A673 (cell line): ENCODE data around the gene FNTB. TPM values are rescaled to one million over a fixed set of nuclear protein-coding genes. Genes with fewer than 3 reads are reported as not detected.
A peak's percentile ranks its signal among the peaks of the same experiment; 100 is the strongest.

Experiments
- Bru-seq: library from RNA; stranded (reverse); fragments of 400-500 nt; gene quantifications from one replicate; lab custom pipeline; 2021; lab: Mats Ljungman, UMichigan
- BruChase-seq, 2 experiments: library from RNA; stranded (reverse); fragments of 400-500 nt; gene quantifications; one replicate each; lab custom pipeline; 2021; lab: Mats Ljungman, UMichigan
- BruUV-seq: library from RNA; stranded (reverse); fragments of 400-500 nt; replicated peaks from 2 replicates; lab custom pipeline; 2021; lab: Mats Ljungman, UMichigan
- CTCF ChIA-PET: fragments of 300-600 bp; sonication (Branson Sonifier 250); formaldehyde crosslinking; loops from one replicate; lab custom pipeline; 2022; ENCODE audit warnings: antibody characterized with exemption; lab: Charles Lee
- POLR2A ChIA-PET: fragments of 300-600 bp; sonication (Branson Sonifier 250); formaldehyde crosslinking; loops from one replicate; lab custom pipeline; 2022; ENCODE audit warnings: antibody characterized with exemption; ENCODE audit not compliant: low non-redundant PET; lab: Charles Lee
- DNase-seq: peaks from one replicate; pipeline ENCODE4 v3.0.0-alpha.2; 2015; ENCODE audit warnings: low spot score
- H3K27ac ChIP-seq: fragments of 200-600 bp; sonication (generic); 2 replicates; pipeline ENCODE4 v1.5.1; 2016; ENCODE audit warnings: mixed run types, low read depth, mild to moderate bottlenecking, mixed read lengths, antibody characterized with exemption, low read length; ENCODE audit not compliant: poor library complexity, severe bottlenecking
- H3K27me3 ChIP-seq: fragments of 200-600 bp; sonication (generic); replicated peaks from 2 replicates; pipeline ENCODE4 v1.6.1; 2017; ENCODE audit warnings: mixed run types, low read depth, mild to moderate bottlenecking, mixed read lengths, antibody characterized with exemption, low read length; ENCODE audit not compliant: insufficient read depth, poor library complexity
- H3K36me3 ChIP-seq: fragments of 200-600 bp; sonication (generic); 2 replicates; pipeline ENCODE4 v1.6.1; 2016; ENCODE audit warnings: mixed run types, mild to moderate bottlenecking, mixed read lengths, antibody characterized with exemption, low read length; ENCODE audit not compliant: insufficient read depth, poor library complexity, severe bottlenecking
- H3K4me1 ChIP-seq: fragments of 200-600 bp; sonication (generic); 2 replicates; pipeline ENCODE4 v1.6.1; 2017; ENCODE audit warnings: mixed run types, mild to moderate bottlenecking, mixed read lengths, antibody characterized with exemption, low read length; ENCODE audit not compliant: insufficient read depth, poor library complexity, severe bottlenecking
- H3K4me3 ChIP-seq: fragments of 200-600 bp; sonication (generic); 2 replicates; pipeline ENCODE4 v1.5.1; 2016; ENCODE audit warnings: low read depth, mixed run types, mild to moderate bottlenecking, mixed read lengths, low read length; ENCODE audit not compliant: poor library complexity, severe bottlenecking
- H3K9me3 ChIP-seq: fragments of 200-600 bp; sonication (generic); 2 replicates; pipeline ENCODE4 v1.6.1; 2016; ENCODE audit warnings: mixed run types, low read depth, mild to moderate bottlenecking, mixed read lengths, antibody characterized with exemption, low read length; ENCODE audit not compliant: poor library complexity, severe bottlenecking
- EZH2 ChIP-seq: fragments of 200-600 bp; sonication (generic); IDR thresholded peaks from 2 replicates; pipeline ENCODE4 v1.6.1; 2017; ENCODE audit warnings: borderline replicate concordance, low read depth, mild to moderate bottlenecking, mixed read lengths, antibody characterized with exemption, low read length; ENCODE audit not compliant: poor library complexity, severe bottlenecking
- intact Hi-C: fragments of 100-400 bp; cut with micrococcal nuclease; formaldehyde crosslinking; loops from one replicate; pipeline ENCODE4 v1.10.0; 2022; ENCODE audit not compliant: unreplicated experiment
- long read RNA-seq: library from polyadenylated mRNA; stranded (forward); transcript quantifications from one replicate; pipeline ENCODE4 v2.0.0, GENCODE V29; 2022
- total RNA-seq: library from RNA; stranded (reverse); gene quantifications from 2 replicates; pipeline ENCODE4 v1.2.3, GENCODE V29; 2021
- TF ChIP-seq, protein P1 (sequence below): fragments of 300-800, 200-600 bp; sonication (generic); conservative IDR thresholded peaks from 2 replicates; pipeline ENCODE4 v1.5.1; 2017; ENCODE audit warnings: low read depth, mild to moderate bottlenecking, antibody characterized with exemption, low read length, moderate library complexity, mixed read lengths

FNTB gene, protein sequence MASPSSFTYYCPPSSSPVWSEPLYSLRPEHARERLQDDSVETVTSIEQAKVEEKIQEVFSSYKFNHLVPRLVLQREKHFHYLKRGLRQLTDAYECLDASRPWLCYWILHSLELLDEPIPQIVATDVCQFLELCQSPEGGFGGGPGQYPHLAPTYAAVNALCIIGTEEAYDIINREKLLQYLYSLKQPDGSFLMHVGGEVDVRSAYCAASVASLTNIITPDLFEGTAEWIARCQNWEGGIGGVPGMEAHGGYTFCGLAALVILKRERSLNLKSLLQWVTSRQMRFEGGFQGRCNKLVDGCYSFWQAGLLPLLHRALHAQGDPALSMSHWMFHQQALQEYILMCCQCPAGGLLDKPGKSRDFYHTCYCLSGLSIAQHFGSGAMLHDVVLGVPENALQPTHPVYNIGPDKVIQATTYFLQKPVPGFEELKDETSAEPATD
- 22.4 and 24.0 TPM in 2 replicates for total RNA-seq
- percentile 64 among the genes with signal in this experiment for Bru-seq, nascent RNA
- percentile 72 among the genes with signal in this experiment for BruChase-seq, experiment 1, labeled RNA remaining after a 2-hour chase
- percentile 89 among the genes with signal in this experiment for BruChase-seq, experiment 2, labeled RNA remaining after a 6-hour chase
- long read RNA-seq, transcript FNTB-201 (12 exons, 2,834 nt), result major isoform, 40 of 53 reads
- long read RNA-seq, partial matches to known transcripts, result 1 of 53 reads
- long read RNA-seq, other reads (novel, unspliced or antisense), result 10 of 53 reads

DNA sequence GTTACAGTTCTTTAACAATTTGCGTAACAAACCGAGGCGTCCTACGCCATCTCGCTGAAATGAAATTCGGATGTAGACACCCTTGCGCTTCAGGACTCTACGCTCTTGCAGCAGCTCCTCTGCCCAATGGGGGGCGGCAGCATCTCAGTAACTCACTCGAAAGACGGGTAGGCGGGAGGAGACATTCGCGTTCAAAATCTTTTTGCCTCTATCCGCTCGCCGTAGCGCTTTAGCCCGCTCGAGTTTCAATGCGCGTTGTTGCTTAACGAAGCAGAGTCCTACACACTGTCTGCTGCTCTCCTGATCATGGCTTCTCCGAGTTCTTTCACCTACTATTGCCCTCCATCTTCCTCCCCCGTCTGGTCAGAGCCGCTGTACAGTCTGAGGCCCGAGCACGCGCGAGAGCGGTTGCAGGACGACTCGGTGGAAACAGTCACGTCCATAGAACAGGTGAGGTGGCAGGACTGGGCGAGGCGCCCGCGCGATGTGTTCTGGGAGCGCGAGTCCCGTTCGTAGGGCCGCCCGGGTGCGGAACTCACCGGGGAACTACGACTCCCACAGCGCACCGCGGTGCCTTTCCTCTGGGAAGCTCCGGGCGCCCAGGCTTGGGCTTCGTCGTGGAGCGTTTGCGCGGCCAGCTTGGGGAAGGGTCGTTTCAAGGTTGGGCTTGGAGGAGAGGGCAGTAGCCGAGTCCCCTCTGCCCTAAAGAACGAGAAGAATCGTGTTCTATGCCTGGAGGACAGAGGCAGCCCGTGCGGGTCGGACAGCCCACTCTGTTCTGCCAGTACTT is at the start of gene FNTB:
FNTB (plus strand) TSS at position 248 of the 790 bp plus-strand sequence; CDS start at position 307, 59 bp downstream.
- Histone ChIP-seq H3K4me3 (peak within 1 kb of the TSS; percentile 73), H3K4me1 (peaks cover 5% of the 10 kb centered on the region), H3K9me3 (no peaks in the 10 kb centered on the region), H3K27me3 (no peaks in the 10 kb centered on the region), H3K27ac (peak within 1 kb of the TSS; percentile 76), H3K36me3 (no peaks in the 10 kb centered on the region)
- peak; percentile 99 for DNase-seq
- TF ChIP-seq EZH2, result no peak
- TF ChIP-seq, protein P1, sequence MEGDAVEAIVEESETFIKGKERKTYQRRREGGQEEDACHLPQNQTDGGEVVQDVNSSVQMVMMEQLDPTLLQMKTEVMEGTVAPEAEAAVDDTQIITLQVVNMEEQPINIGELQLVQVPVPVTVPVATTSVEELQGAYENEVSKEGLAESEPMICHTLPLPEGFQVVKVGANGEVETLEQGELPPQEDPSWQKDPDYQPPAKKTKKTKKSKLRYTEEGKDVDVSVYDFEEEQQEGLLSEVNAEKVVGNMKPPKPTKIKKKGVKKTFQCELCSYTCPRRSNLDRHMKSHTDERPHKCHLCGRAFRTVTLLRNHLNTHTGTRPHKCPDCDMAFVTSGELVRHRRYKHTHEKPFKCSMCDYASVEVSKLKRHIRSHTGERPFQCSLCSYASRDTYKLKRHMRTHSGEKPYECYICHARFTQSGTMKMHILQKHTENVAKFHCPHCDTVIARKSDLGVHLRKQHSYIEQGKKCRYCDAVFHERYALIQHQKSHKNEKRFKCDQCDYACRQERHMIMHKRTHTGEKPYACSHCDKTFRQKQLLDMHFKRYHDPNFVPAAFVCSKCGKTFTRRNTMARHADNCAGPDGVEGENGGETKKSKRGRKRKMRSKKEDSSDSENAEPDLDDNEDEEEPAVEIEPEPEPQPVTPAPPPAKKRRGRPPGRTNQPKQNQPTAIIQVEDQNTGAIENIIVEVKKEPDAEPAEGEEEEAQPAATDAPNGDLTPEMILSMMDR, result peak; percentile 93
- CTCF ChIA-PET, result interaction anchor here (0.7 kb wide), 1 partner anchor 33 kb away, joined by 3 read pairs; no protein-coding TSS in a partner anchor
- POLR2A ChIA-PET, result interaction anchor here (0.6 to 0.7 kb wide), 2 partner anchors 13 to 33 kb away, joined by 3 to 5 read pairs; no protein-coding TSS in a partner anchor
- intact Hi-C loops, result loop anchor here (5.0 kb wide), 1 partner anchor 75 kb away; the partner anchor contains the start of gene CHURC1
- no TSS peak for BruUV-seq

GRCh38 chr14:64937171-64937820 is 49.4 kb upstream of the FNTB start:
- Histone ChIP-seq H3K36me3 (no peaks in the 10 kb centered on the region), H3K4me1 (peaks cover 19% of the 10 kb centered on the region), H3K4me3 (no peak overlapping the region), H3K27me3 (no peaks in the 10 kb centered on the region), H3K9me3 (no peaks in the 10 kb centered on the region), H3K27ac (no peak overlapping the region)
- intact Hi-C loops, result no loop called here
- no peak for TF ChIP-seq EZH2
- TF ChIP-seq, protein P1, result no peak
- BruUV-seq, result no TSS peak
- no peak for DNase-seq
- ChIA-PET CTCF (interaction anchor here (0.7 kb wide), 1 partner anchor 114 kb away, joined by 3 read pairs; no protein-coding TSS in a partner anchor), POLR2A (no interaction called here)

DNA sequence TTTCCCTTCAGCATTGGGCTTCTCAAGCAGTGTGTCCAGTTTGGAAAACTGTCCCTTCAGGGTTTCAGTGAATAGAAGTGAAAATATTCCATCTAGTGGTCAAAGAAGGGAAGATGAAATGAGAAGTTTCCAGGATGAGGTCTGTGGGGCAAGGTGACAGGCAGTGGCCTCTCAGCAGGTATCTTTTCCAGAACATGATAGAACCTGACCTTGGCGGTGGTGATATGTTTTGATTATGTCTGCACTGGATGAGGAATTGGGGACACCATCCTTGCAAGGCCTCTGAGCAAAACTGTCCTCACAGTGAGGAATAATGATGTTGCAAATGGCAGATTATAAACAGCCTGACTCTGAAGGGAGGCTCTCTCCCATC is 48.9 kb upstream of the FNTB start:
- no peaks in the 10 kb centered on the region for H3K36me3 ChIP-seq
- no peak overlapping the region for H3K27ac ChIP-seq
- no peaks in the 10 kb centered on the region for H3K9me3 ChIP-seq
- BruUV-seq, result no TSS peak
- ChIA-PET POLR2A (no interaction called here), CTCF (no interaction called here)
- no peak overlapping the region for H3K4me3 ChIP-seq
- H3K27me3 ChIP-seq, result no peaks in the 10 kb centered on the region
- TF ChIP-seq EZH2, result no peak
- TF ChIP-seq, protein P1, result peak; percentile 25; the same call in 1 of the 2 replicates
- intact Hi-C loops, result no loop called here
- DNase-seq, result no peak
- H3K4me1 ChIP-seq, result peaks cover 19% of the 10 kb centered on the region
